Ishikawa (cell line): Measurements from ENCODE around the gene GBF1.

Experiments used
- CEBPB ChIP-seq: IDR thresholded peaks from 2 replicates; pipeline ENCODE4 v1.6.1; 2012
- CREB1 ChIP-seq: IDR thresholded peaks from 2 replicates; pipeline ENCODE4 v1.6.1; 2012; ENCODE audit warnings: low read depth
- RAD21 ChIP-seq: IDR thresholded peaks from 2 replicates; pipeline ENCODE4 v1.6.1; 2012; ENCODE audit warnings: low read depth
- REST ChIP-seq: IDR thresholded peaks from 2 replicates; pipeline ENCODE4 v1.6.1; 2012; ENCODE audit warnings: low read depth, mild to moderate bottlenecking
- TAF1 ChIP-seq: IDR thresholded peaks from 2 replicates; pipeline ENCODE4 v1.6.1; 2012; ENCODE audit warnings: low read depth, mild to moderate bottlenecking
- TCF12 ChIP-seq: IDR thresholded peaks from 2 replicates; pipeline ENCODE4 v1.6.1; 2012; ENCODE audit warnings: low read depth
- TEAD4 ChIP-seq: IDR thresholded peaks from 2 replicates; pipeline ENCODE4 v1.6.1; 2012
- YY1 ChIP-seq: IDR thresholded peaks from 2 replicates; pipeline ENCODE4 v1.6.1; 2012; ENCODE audit warnings: low read depth

- TF ChIP-seq CEBPB = no peak
- no peak for TF ChIP-seq RAD21
- TF ChIP-seq REST = no peak
- TF ChIP-seq TAF1 = no peak
- TF ChIP-seq TCF12 = no peak
- TF ChIP-seq CREB1 = no peak
- no peak for TF ChIP-seq YY1
- no peak for TF ChIP-seq TEAD4
Observed at GRCh38 chr10:102400598-102401341, 155.4 kb downstream of the GBF1 start.
